Measurements from ENCODE around the gene PCDHB1.

The PCDHB1 gene, protein sequence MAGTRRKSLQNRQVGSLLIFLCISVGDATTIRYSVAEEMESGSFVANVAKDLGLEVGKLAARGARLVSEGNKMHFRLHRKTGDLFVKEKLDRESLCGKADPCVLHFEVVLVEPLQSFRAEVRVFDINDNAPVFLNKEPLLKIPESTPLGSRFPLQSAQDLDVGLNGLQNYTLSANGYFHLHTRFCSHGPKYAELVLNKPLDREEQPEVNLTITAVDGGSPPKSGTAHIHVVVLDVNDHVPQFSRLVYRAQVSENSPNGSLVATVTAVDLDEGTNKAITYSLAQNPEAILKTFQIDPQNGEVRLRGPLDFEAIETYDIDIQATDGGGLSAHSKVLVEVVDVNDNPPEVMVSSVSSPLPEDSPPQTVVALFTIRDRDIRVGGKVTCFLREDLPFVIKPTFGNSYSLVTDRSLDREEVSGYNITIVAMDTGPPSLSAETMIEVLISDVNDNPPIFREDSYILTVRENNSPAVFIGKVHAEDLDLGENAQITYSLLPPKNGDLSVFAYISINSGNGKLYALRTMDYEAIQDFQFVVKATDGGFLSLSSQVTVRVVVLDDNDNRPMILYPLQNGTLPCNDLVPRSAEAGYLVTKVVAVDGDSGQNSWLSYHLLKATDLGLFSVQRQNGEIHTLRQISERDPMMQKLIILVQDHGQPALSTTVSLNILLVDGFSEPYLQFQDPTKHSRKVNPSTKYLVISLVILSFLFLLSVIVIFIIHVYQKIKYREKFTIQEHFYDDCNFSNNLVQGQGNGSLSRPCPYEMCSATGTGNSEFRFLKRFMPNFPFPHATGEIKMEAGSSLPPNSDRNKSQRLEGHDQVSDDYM

GRCh38 chr5:141050622-141051520 lies at the start of gene PCDHB1:
PCDHB1 (plus strand) TSS chr5:141051374; CDS start chr5:141051471, 97 bp downstream.
- no peak for ATAC-seq (replicated peaks; ENCODE audit: extremely low read depth, poor library complexity, severe bottlenecking)
- H3K9me3 Mint-ChIP-seq = peaks cover 5% of the 10 kb centered on the region
- H3K36me3 Mint-ChIP-seq (ENCODE audit: insufficient read depth) = peaks cover 2% of the 10 kb centered on the region
- peaks cover 6% of the 10 kb centered on the region for H3K4me1 Mint-ChIP-seq
- peak within 1 kb of the TSS; percentile 59 for H3K4me3 Mint-ChIP-seq
- peaks cover 69% of the 10 kb centered on the region for H3K27me3 Mint-ChIP-seq
- no peak for DNase-seq (ENCODE audit: low spot score in 2 of 2)
- H3K27ac Mint-ChIP-seq (ENCODE audit: low read depth) = no peak within 1 kb of the TSS

- peaks cover 8% of the 10 kb centered on the region for H3K4me1 Mint-ChIP-seq
- DNase-seq (ENCODE audit: low spot score in 2 of 2) (no peak), ATAC-seq (replicated peaks; ENCODE audit: extremely low read depth, poor library complexity, severe bottlenecking) (no peak)
- peaks cover 48% of the 10 kb centered on the region for H3K27me3 Mint-ChIP-seq
- H3K27ac Mint-ChIP-seq (ENCODE audit: low read depth) = no peak overlapping the region
- H3K9me3 Mint-ChIP-seq = peaks cover 7% of the 10 kb centered on the region
- no peak overlapping the region for H3K4me3 Mint-ChIP-seq
- no peaks in the 10 kb centered on the region for H3K36me3 Mint-ChIP-seq (ENCODE audit: insufficient read depth)
Measured at GRCh38 chr5:141001446-141001843, 49.7 kb upstream of the PCDHB1 start.

- peaks cover 8% of the 10 kb centered on the region for H3K4me1 Mint-ChIP-seq
- no peak for DNase-seq (ENCODE audit: low spot score in 2 of 2)
Measured at GRCh38 chr5:141001844-141002604, 49.1 kb upstream of the PCDHB1 start.

DNA sequence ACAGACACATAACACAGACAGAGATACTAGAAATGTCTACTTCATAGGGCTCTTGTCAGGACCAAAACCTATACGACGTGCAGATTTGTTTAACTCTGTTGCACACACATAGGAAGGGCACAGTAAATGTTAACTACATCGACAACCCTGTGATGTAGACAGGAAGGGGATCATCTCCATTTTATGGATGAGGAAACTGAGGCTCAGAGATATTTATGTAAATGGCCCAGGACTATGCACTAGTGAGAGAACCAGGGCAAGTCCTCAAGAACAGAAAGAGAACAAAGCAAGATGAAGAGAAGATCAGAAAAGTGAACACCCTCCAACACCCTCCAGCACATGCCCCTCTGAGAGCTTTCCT lies 48.6 kb upstream of the PCDHB1 start:
- Mint-ChIP-seq H3K27me3 (peaks cover 48% of the 10 kb centered on the region), H3K4me3 (no peak overlapping the region)

More at GRCh38 chr5:141001844-141002604, 49.1 kb upstream of the PCDHB1 start:
- Mint-ChIP-seq H3K36me3 (ENCODE audit: insufficient read depth) (no peaks in the 10 kb centered on the region), H3K27ac (ENCODE audit: low read depth) (no peak overlapping the region), H3K27me3 (peaks cover 48% of the 10 kb centered on the region), H3K9me3 (peaks cover 11% of the 10 kb centered on the region), H3K4me3 (no peak overlapping the region)
- no peak for ATAC-seq (replicated peaks; ENCODE audit: extremely low read depth, poor library complexity, severe bottlenecking)

GRCh38 chr5:141003031-141003430 lies 48.1 kb upstream of the PCDHB1 start:
- Mint-ChIP-seq H3K27ac (ENCODE audit: low read depth) (no peak overlapping the region), H3K36me3 (ENCODE audit: insufficient read depth) (no peaks in the 10 kb centered on the region), H3K4me3 (no peak overlapping the region), H3K9me3 (peaks cover 11% of the 10 kb centered on the region), H3K27me3 (peaks cover 48% of the 10 kb centered on the region), H3K4me1 (peaks cover 8% of the 10 kb centered on the region)
- ATAC-seq (replicated peaks; ENCODE audit: extremely low read depth, poor library complexity, severe bottlenecking) (no peak), DNase-seq (ENCODE audit: low spot score in 2 of 2) (no peak)

More for the DNA sequence above, 48.6 kb upstream of the PCDHB1 start:
- ATAC-seq (replicated peaks; ENCODE audit: extremely low read depth, poor library complexity, severe bottlenecking) (no peak), DNase-seq (ENCODE audit: low spot score in 2 of 2) (no peak)
- no peaks in the 10 kb centered on the region for H3K36me3 Mint-ChIP-seq (ENCODE audit: insufficient read depth)
- H3K4me1 Mint-ChIP-seq = peaks cover 8% of the 10 kb centered on the region
- no peak overlapping the region for H3K27ac Mint-ChIP-seq (ENCODE audit: low read depth)
- peaks cover 11% of the 10 kb centered on the region for H3K9me3 Mint-ChIP-seq

DNA sequence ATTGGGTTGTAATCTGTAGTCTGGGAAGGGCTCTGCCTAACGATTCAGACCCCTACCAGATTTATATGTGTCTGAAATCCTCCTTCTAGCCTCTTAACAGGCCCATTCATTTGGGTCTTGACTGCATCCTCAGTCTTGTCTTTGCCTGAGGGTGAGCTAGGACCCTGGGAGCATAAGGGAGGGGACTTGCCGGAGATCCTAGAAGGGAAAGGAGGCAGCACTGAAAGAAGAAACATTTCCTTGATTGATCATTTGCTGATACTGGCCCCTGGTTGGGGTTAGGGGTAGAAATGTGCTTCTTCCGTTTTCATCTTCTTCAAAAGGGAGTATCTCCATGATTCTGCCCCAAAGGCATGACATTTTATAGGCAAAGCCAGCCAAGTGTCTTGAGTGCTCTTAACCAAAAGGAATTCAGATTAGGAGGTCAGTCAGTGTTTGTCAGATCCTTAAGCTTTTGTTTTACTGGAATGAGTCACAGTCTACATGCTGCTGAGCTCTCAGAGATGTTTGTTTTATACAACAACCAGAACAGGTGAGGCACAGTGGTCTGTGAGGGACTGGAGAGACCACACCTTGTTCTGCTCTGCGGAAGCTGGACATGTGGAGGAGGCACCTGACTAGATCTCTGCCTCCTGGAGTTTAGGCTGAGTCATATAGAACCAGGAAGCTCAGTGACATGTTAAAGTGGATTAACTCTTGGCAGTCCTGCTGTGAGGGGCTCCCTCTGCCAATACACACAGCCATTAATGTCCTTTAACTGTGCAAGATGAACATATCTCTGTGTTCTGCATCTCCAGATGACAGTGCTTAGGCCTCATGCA lies 47.2 kb upstream of the PCDHB1 start:
- DNase-seq (ENCODE audit: low spot score in 2 of 2) (no peak), ATAC-seq (replicated peaks; ENCODE audit: extremely low read depth, poor library complexity, severe bottlenecking) (no peak)
- peaks cover 46% of the 10 kb centered on the region for H3K27me3 Mint-ChIP-seq
- H3K36me3 Mint-ChIP-seq (ENCODE audit: insufficient read depth) = no peaks in the 10 kb centered on the region
- peaks cover 11% of the 10 kb centered on the region for H3K9me3 Mint-ChIP-seq
- H3K4me3 Mint-ChIP-seq = no peak overlapping the region
- H3K4me1 Mint-ChIP-seq = peaks cover 8% of the 10 kb centered on the region
- H3K27ac Mint-ChIP-seq (ENCODE audit: low read depth) = no peak overlapping the region

DNA sequence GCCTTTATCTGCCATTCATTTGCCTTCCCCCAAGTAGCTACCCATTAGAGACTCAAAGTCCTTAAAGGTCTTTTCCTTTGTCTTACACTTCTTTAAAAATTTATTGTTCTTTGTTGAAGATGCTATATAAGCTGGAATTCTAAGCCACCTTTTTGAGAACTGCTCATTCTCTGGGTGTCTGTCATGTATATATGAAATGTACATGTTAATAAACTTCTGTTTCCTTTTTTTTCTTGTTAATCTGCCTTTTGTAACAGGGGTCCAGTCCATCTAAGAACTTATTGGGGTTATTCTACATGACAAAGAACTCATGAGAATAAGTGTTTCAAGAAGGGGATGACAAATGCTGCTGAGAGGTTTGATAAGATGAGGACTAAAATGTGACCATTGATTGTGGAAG lies 43.4 kb upstream of the PCDHB1 start:
- no peaks in the 10 kb centered on the region for H3K4me1 Mint-ChIP-seq
- ATAC-seq (replicated peaks; ENCODE audit: extremely low read depth, poor library complexity, severe bottlenecking) = no peak

DNA sequence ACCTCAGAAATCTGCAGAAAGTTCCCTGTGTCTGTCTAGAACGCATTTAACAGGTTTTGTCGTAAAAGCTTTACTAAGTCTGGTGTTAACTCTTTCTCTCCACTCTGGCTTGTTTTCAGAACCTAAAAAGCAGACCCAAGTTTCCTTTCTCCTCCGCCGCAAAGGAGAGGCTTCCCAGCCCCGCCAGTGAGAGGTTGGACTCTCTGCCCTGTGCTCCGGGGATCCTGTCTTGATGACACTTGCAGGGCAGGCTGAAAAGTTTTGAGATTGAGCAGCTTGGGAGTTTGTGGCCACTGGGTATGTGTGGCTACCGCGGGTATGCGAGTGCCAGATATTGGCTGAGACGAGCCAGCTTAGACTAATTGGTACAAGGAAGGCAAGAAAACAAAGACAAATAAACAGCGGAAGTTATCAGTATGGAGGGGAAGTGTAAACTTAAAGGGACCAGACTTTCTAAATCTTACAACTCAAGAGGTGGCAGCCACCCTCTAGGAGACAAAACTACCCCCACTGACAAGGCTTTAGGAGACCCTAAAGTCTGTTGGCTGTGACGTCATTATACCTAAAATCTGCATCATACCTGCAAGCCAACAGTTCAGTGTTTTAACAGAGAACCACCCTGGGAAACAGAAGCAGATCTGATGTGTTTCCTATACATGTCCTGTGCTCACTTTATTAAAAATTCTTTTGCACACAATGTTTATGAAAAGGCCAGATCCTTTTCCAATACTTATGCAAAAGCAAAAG lies 41.0 kb upstream of the PCDHB1 start:
- ATAC-seq (replicated peaks; ENCODE audit: extremely low read depth, poor library complexity, severe bottlenecking) (no peak), DNase-seq (ENCODE audit: low spot score in 2 of 2) (no peak)
- Mint-ChIP-seq H3K4me3 (no peak overlapping the region), H3K36me3 (ENCODE audit: insufficient read depth) (no peaks in the 10 kb centered on the region), H3K4me1 (no peaks in the 10 kb centered on the region), H3K9me3 (peaks cover 6% of the 10 kb centered on the region), H3K27me3 (no peaks in the 10 kb centered on the region), H3K27ac (ENCODE audit: low read depth) (no peak overlapping the region)

More for the DNA sequence above, 43.4 kb upstream of the PCDHB1 start:
- DNase-seq (ENCODE audit: low spot score in 2 of 2) = no peak
- H3K4me3 Mint-ChIP-seq = no peak overlapping the region
- no peaks in the 10 kb centered on the region for H3K36me3 Mint-ChIP-seq (ENCODE audit: insufficient read depth)
- H3K27me3 Mint-ChIP-seq = peaks cover 15% of the 10 kb centered on the region
- H3K9me3 Mint-ChIP-seq = peaks cover 7% of the 10 kb centered on the region
- H3K27ac Mint-ChIP-seq (ENCODE audit: low read depth) = no peak overlapping the region

GRCh38 chr5:141017943-141018342 lies 33.2 kb upstream of the PCDHB1 start:
- Mint-ChIP-seq H3K36me3 (ENCODE audit: insufficient read depth) (no peaks in the 10 kb centered on the region), H3K4me3 (no peak overlapping the region), H3K4me1 (no peaks in the 10 kb centered on the region), H3K9me3 (no peaks in the 10 kb centered on the region), H3K27ac (ENCODE audit: low read depth) (no peak overlapping the region), H3K27me3 (no peaks in the 10 kb centered on the region)
- no peak for ATAC-seq (replicated peaks; ENCODE audit: extremely low read depth, poor library complexity, severe bottlenecking)
- no peak for DNase-seq (ENCODE audit: low spot score in 2 of 2)

GRCh38 chr5:141022384-141022783 lies 28.8 kb upstream of the PCDHB1 start:
- H3K9me3 Mint-ChIP-seq = peaks cover 6% of the 10 kb centered on the region
- no peaks in the 10 kb centered on the region for H3K27me3 Mint-ChIP-seq
- ATAC-seq (replicated peaks; ENCODE audit: extremely low read depth, poor library complexity, severe bottlenecking) = no peak

DNA sequence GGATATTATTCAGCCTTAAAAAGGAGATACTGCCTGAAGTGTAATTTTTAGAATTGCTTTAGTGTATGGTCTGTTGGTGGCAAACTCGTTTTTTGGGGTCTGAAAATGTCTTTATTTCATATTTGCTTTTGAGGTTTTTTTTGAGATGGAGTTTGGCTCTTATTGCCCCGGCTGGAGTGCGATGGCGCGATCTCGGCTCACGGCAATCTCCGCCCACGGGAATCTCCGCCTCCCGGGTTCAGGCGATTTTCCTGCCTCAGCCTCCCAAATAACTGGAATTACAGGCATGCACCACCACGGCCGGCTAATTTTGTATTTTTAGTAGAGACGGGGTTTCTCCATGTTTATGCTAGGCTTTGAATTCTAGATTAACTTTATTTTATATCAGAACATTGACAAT lies 20.2 kb upstream of the PCDHB1 start:
- DNase-seq (ENCODE audit: low spot score in 2 of 2) (no peak), ATAC-seq (replicated peaks; ENCODE audit: extremely low read depth, poor library complexity, severe bottlenecking) (no peak)
- Mint-ChIP-seq H3K36me3 (ENCODE audit: insufficient read depth) (peaks cover 2% of the 10 kb centered on the region), H3K4me3 (no peak overlapping the region), H3K27me3 (peaks cover 1% of the 10 kb centered on the region), H3K4me1 (no peaks in the 10 kb centered on the region), H3K27ac (ENCODE audit: low read depth) (no peak overlapping the region), H3K9me3 (no peaks in the 10 kb centered on the region)

More at GRCh38 chr5:141022384-141022783, 28.8 kb upstream of the PCDHB1 start:
- DNase-seq (ENCODE audit: low spot score in 2 of 2) = no peak
- Mint-ChIP-seq H3K4me1 (no peaks in the 10 kb centered on the region), H3K4me3 (no peak overlapping the region), H3K27ac (ENCODE audit: low read depth) (no peak overlapping the region), H3K36me3 (ENCODE audit: insufficient read depth) (no peaks in the 10 kb centered on the region)
